Lower leg skin (tissue), 4 donors: ENCODE results near the gene SHROOM3. TPM values are rescaled to one million over a fixed set of nuclear protein-coding genes. Genes with fewer than 3 reads are reported as not detected.

Experiments
- DNase-seq, 2 donors: peaks; one replicate each; pipeline ENCODE4 v3.0.0-alpha.2; 2019; ENCODE audit warnings: low spot score in 2 of 2
- H3K4me3 ChIP-seq: fragments of 200-600 bp; sonication (generic); 2 replicates; pipeline ENCODE4 v1.5.1; 2017; ENCODE audit warnings: mild to moderate bottlenecking, low read depth; ENCODE audit not compliant: poor library complexity, severe bottlenecking
- POLR2A ChIP-seq, 2 donors: fragments of 450-650 bp; IDR thresholded peaks; one replicate each; pipeline ENCODE4 v1.6.1; 2016 to 2017; ENCODE audit warnings: antibody characterized with exemption in 2 of 2, mild to moderate bottlenecking in 1 of 2, moderate library complexity in 1 of 2
- WGBS, 2 donors: methylation state at CpG; one replicate each; pipeline ENCODE4 v1.1.5; 2018; 5-methylcytosine and 5-hydroxymethylcytosine counted together
- intact Hi-C: fragments of 100-400 bp; cut with DNase I; formaldehyde crosslinking; loops from one replicate; pipeline ENCODE4 v1.15.0; 2023; ENCODE audit warnings: low total_unique reads
- total RNA-seq, 4 donors: library from RNA; depleted of rRNA; stranded (reverse); fragments of >200 nt; gene quantifications; one replicate each; pipeline ENCODE4 v1.1.0, GENCODE V29; 2016
- TF ChIP-seq, protein P1 (sequence below), 3 donors: fragments of 450-650 bp; IDR thresholded peaks; one replicate each; pipeline ENCODE4 v1.5.1; 2016; ENCODE audit warnings: antibody characterized with exemption in 3 of 3, mild to moderate bottlenecking in 3 of 3, moderate library complexity in 2 of 3

SHROOM3 gene
- total RNA-seq, 4 donors from 2014 or later, result 37.7 to 88.8 (median 44.0) TPM

DNA sequence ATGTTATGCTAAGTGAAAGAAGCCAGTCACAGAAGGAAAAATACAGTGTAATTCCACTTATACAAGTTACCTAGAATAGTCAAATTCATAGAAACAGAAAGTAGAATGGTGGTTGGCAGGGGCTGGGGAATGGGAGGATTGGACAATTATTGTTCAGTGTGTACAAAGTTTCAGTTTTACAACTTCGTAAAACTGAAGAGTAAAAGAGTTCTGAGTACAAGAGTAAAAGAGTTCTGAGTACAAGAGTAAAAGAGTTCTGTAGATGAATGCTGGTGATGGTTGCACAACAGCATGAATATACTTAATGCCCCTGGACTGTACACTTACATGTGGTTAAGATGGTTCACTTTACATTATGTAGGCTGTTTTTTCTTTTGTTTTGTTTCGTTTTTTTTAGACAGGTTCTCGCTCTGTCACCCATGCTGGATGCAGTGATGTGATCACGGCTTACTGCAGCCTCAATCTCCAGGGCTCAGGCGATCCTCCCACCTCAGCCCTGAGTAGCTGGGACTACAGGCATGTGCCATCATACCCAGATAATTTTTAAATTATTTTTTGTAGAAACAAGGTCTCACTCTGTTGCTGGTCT, 232.0 kb downstream of the SHROOM3 start:
- WGBS, 2 donors, result 80 to 81% methylated on average over 5 of the region's 5 CpGs
- intact Hi-C loops, result no loop called here
- DNase-seq, result no peak
- TF ChIP-seq POLR2A (IDR thresholded peaks at IDR 0.05), result no peak
- H3K4me3 ChIP-seq, result no peak overlapping the region

DNA sequence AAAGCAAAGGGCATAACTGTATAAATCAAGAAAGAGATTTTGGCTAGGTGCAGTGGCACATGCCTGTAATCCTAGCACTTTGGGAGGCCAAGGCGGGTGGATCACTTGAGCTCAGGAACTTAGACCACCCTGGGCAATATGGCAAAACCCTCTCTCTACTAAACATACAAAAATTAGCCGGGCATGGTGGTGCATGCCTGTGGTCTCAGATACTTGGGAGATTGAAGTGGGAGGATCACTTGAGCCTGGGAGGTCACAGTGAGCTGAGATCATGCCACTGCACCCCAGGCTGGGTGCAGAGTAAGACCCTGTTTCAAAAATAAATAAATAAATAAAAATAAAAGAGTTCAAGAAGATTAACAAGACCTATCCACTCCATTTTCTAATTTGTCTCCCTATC, 235.6 kb downstream of the SHROOM3 start:
- TF ChIP-seq, protein P1, sequence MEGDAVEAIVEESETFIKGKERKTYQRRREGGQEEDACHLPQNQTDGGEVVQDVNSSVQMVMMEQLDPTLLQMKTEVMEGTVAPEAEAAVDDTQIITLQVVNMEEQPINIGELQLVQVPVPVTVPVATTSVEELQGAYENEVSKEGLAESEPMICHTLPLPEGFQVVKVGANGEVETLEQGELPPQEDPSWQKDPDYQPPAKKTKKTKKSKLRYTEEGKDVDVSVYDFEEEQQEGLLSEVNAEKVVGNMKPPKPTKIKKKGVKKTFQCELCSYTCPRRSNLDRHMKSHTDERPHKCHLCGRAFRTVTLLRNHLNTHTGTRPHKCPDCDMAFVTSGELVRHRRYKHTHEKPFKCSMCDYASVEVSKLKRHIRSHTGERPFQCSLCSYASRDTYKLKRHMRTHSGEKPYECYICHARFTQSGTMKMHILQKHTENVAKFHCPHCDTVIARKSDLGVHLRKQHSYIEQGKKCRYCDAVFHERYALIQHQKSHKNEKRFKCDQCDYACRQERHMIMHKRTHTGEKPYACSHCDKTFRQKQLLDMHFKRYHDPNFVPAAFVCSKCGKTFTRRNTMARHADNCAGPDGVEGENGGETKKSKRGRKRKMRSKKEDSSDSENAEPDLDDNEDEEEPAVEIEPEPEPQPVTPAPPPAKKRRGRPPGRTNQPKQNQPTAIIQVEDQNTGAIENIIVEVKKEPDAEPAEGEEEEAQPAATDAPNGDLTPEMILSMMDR (IDR thresholded peaks at IDR 0.05), result no peak
- no peak for TF ChIP-seq POLR2A (IDR thresholded peaks at IDR 0.05)
- H3K4me3 ChIP-seq, result no peak overlapping the region
- DNase-seq, result no peak
- 79 to 87% methylated on average over 2 of the region's 2 CpGs for WGBS, 2 donors
- intact Hi-C loops, result no loop called here

DNA sequence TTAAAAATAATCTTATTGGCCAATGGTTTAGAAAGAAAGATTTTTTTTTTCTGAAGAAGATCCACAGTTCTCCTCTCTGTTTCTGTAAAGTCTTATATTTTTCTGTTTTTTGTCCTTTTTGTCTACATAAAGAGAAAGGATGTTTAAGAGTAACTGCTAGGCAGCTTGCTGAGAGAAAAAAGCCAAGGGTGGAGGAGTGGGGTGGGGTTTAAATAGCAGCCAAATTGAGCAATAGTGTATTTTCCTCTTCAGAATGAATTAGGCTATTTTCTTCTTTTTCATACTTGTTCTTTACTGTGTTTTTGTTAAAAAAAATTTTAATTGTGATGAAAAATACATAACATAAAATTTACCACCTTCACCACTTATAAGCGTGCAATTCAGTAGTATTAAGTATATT, 238.3 kb downstream of the SHROOM3 start:
- WGBS, 2 donors, result 88 to 91% methylated on average over 1 of the region's 1 CpG
- no peak for TF ChIP-seq POLR2A (IDR thresholded peaks at IDR 0.05)
- TF ChIP-seq, protein P1 (IDR thresholded peaks at IDR 0.05), result no peak
- DNase-seq, result no peak
- intact Hi-C loops, result no loop called here
- H3K4me3 ChIP-seq, result no peak overlapping the region

DNA sequence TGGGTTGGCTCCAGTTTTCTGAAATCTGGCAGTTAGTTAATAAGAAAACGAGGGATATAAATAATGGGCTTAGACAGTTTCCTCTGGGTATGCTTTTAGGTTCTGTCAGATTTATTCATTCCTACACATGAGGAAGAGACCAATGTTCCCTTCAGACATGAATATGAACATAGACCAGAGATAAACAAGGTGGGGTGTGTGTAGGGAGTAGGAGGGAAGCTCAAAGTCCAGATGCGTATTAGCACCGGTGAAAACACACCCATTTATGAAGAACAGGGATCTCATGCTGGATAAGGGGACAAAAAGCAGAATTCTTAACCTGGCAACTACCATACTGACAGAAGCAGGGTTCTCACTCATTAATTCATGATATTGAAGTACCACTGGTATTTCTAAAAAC, 240.0 kb downstream of the SHROOM3 start:
- TF ChIP-seq POLR2A (IDR thresholded peaks at IDR 0.05), result no peak
- TF ChIP-seq, protein P1 (IDR thresholded peaks at IDR 0.05), result no peak
- no peak for DNase-seq
- WGBS, 2 donors, result 96 to 99% methylated on average over 3 of the region's 3 CpGs
- no peak overlapping the region for H3K4me3 ChIP-seq
- intact Hi-C loops, result no loop called here

DNA sequence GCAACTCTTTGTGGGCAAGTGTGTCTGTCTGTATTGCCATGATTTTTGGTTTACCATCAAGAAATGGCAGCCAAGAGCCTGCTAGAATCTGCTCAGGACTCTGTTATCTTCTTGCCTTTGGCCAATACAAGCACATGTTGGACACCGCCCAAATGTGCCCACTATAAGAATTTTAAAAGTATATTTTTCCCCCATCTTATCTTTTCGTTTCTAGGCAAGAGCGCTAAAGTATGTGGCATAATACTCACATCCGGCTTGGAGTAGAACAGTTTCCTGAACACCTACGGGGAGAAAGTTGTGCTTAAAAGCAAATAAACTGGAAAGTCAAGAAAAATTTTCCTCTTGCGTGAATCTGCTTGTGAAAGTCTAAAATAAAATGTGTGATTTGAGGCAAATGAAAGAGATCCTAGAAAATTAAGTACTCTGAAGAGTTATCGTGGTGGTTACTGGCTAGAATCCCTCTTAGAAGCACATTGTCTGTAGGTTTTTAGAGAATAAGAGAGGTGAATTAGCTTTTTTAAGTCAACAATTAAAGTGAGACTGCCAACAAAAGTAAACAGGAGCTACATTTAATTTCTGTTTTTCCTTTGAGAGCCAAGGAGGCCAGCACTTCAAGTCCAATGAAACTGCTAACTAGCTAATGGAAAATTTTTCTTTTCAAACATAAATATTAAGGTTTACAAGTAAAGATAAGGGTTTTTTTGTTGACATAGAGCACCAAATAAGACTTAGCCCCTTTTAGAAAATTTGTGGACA, 242.7 kb downstream of the SHROOM3 start:
- no peak overlapping the region for H3K4me3 ChIP-seq
- DNase-seq, result no peak
- WGBS, 2 donors, result 73 to 76% methylated on average over 7 of the region's 7 CpGs
- TF ChIP-seq, protein P1 (IDR thresholded peaks at IDR 0.05), result no peak
- no peak for TF ChIP-seq POLR2A (IDR thresholded peaks at IDR 0.05)
- intact Hi-C loops, result no loop called here

DNA sequence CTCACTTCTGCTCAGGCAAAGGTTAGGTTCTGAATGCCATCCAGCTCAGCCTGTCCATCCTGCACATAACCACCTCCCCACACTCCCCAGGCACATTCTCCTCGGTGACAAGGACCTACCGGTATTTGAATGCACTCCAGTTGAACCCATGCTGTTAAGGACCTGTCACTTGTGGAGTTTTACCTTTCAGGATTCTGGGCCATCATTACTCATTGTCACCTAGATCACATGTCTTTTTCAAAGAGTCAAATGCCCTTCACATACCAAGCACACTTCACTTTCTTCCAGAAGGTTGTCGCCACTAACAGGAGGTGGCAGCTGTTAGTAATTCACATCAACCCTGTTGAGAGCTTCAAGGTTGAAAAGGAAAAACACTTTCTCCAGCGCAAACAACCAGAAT, 244.7 kb downstream of the SHROOM3 start:
- intact Hi-C loops, result no loop called here
- DNase-seq, result no peak
- 90 to 94% methylated on average over 4 of the region's 4 CpGs for WGBS, 2 donors
- TF ChIP-seq POLR2A (IDR thresholded peaks at IDR 0.05), result no peak
- TF ChIP-seq, protein P1 (IDR thresholded peaks at IDR 0.05), result no peak
- H3K4me3 ChIP-seq, result no peak overlapping the region
